Measurements from ENCODE around the gene FAM210A. TPM values are rescaled to one million over a fixed set of nuclear protein-coding genes. Genes with fewer than 3 reads are reported as not detected.

Gene FAM210A, protein sequence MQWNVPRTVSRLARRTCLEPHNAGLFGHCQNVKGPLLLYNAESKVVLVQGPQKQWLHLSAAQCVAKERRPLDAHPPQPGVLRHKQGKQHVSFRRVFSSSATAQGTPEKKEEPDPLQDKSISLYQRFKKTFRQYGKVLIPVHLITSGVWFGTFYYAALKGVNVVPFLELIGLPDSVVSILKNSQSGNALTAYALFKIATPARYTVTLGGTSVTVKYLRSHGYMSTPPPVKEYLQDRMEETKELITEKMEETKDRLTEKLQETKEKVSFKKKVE
- total RNA-seq = 12.5 to 19.6 TPM (median 18.5 TPM) in 3 replicates
- long read RNA-seq, full-length matches to known transcripts = 15 of 20 reads
- long read RNA-seq, partial matches to known transcripts = 0 of 20 reads
- long read RNA-seq, other reads (novel, unspliced or antisense) = 5 of 20 reads

DNA sequence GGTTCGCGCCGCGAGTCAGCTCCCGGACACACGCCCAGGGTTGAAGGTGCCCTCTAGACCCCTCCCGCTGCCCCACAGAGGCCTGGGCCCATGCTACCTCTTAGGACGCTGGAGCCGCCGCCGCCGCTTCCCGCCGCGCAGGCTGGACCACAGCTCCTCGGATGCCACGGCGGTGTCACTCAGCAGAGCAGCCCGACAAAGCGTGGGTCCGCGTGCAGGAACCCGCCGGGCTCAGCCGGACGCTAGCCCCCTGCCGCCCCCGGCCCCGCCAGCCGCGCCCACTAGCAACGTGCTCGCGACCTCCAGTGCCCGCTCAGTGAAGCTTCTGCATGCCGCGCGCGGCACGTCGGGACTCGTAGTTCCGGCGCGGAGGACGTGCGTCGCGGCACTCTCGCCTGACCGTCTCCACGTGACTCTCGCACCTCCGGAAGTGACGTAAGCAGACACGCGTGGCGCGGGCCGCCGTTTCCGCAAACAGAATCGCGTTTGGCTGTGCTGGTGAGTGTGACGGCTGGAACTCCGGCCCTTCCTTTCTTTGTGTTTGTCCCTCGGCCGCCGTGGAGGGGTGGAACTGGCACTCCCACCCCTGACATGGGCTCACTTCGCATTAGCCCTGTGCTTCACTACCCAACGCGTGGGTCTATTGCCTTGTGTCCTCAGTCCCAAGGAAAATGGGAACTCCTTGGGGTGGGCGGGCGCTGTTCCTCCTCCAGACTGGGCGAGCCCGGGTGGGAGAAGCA lies at the start of gene FAM210A, which contains the start of gene RNMT:
Gene FAM210A, minus strand, starts transcription at position 327 of the 740 bp plus-strand sequence. CDS start 44,481 bp downstream, outside the sequence.
Gene RNMT, plus strand, starts transcription at position 442 of the 740 bp plus-strand sequence. CDS start 4,845 bp downstream, outside the sequence.
- peaks cover 4% of the 10 kb centered on the region for H3K9me3 Mint-ChIP-seq (ENCODE audit: low read depth)
- peak; percentile 99 for DNase-seq (ENCODE audit: low spot score)
- peaks cover 41% of the 10 kb centered on the region for H3K4me1 Mint-ChIP-seq (ENCODE audit: low read depth)
- no peaks in the 10 kb centered on the region for H3K27me3 Mint-ChIP-seq (ENCODE audit: low read depth)
- no peaks in the 10 kb centered on the region for H3K36me3 Mint-ChIP-seq (ENCODE audit: low read depth)
- H3K4me3 Mint-ChIP-seq (ENCODE audit: unreplicated experiment) = peak within 1 kb of the TSS; percentile 91
- H3K27ac Mint-ChIP-seq (ENCODE audit: unreplicated experiment) = peak within 1 kb of the TSS; percentile 99
- TF ChIP-seq, protein P1, sequence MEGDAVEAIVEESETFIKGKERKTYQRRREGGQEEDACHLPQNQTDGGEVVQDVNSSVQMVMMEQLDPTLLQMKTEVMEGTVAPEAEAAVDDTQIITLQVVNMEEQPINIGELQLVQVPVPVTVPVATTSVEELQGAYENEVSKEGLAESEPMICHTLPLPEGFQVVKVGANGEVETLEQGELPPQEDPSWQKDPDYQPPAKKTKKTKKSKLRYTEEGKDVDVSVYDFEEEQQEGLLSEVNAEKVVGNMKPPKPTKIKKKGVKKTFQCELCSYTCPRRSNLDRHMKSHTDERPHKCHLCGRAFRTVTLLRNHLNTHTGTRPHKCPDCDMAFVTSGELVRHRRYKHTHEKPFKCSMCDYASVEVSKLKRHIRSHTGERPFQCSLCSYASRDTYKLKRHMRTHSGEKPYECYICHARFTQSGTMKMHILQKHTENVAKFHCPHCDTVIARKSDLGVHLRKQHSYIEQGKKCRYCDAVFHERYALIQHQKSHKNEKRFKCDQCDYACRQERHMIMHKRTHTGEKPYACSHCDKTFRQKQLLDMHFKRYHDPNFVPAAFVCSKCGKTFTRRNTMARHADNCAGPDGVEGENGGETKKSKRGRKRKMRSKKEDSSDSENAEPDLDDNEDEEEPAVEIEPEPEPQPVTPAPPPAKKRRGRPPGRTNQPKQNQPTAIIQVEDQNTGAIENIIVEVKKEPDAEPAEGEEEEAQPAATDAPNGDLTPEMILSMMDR (IDR thresholded peaks at IDR 0.05) = peak; percentile 41

DNA sequence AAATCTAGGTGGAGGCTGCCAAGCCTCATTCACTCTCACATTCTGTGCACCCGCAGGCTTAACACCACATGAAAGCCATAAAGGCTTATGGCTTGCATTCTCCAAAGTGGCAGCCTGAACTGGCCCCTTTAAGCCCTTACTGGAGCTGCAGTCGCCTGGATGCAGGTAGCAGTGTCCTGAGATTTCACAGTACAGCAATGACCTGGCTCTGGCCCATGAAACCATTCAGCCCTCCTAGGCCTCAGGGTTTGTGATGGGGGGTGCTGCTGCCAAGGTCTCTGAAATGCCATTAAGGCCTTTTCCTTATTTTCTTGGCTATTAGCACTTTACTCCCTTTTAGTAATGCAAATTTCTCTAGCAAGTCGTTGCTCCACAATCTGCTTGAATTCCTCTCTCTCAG lies 48.7 kb upstream of the FAM210A start:
- no peak overlapping the region for H3K27ac Mint-ChIP-seq (ENCODE audit: unreplicated experiment)
- peaks cover 9% of the 10 kb centered on the region for H3K36me3 Mint-ChIP-seq (ENCODE audit: low read depth)
- DNase-seq (ENCODE audit: low spot score) = no peak
- H3K27me3 Mint-ChIP-seq (ENCODE audit: low read depth) = peaks cover 11% of the 10 kb centered on the region
- TF ChIP-seq, protein P1 (IDR thresholded peaks at IDR 0.05) = no peak
- H3K4me1 Mint-ChIP-seq (ENCODE audit: low read depth) = no peaks in the 10 kb centered on the region
- H3K4me3 Mint-ChIP-seq (ENCODE audit: unreplicated experiment) = no peak overlapping the region
- H3K9me3 Mint-ChIP-seq (ENCODE audit: low read depth) = peaks cover 16% of the 10 kb centered on the region

DNA sequence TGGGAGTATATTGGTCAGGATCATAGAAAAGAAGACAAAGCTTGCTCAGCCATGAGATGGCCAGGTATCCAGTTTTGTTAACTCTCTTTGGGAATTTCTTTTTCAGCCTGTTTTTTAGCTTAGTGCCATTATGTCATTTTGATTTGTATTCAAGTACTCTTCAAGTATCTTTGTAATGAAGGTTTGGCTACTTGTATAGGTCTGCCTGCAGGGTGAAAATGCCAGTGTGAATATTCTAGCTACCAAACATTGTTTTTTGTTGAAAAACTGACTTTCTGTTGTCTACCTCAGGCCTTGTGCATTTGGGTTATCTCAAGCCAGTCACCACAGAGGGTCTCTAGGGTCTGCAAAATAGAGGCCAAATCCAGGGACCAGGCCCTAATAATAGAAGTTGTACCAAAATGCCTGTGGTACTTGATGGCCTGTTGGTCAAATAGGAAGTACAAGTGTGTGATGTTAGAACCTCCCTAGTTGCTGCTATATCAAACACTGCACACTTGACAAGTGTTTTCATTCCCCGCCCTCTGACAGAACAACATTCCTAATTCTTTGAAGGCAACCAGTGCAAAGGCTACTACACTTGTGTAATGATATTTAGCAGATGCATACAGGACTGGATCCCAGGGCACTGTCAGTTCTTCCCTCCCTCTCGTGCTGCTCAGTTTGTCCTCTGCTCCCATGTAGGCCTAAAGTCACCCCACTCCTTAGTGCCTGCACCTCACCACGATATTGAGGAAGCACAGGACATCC lies 36.5 kb upstream of the FAM210A start:
- Mint-ChIP-seq H3K9me3 (ENCODE audit: low read depth) (peaks cover 42% of the 10 kb centered on the region), H3K27ac (ENCODE audit: unreplicated experiment) (no peak overlapping the region), H3K4me3 (ENCODE audit: unreplicated experiment) (no peak overlapping the region), H3K27me3 (ENCODE audit: low read depth) (no peaks in the 10 kb centered on the region), H3K36me3 (ENCODE audit: low read depth) (peaks cover 46% of the 10 kb centered on the region), H3K4me1 (ENCODE audit: low read depth) (peaks cover 7% of the 10 kb centered on the region)
- TF ChIP-seq, protein P1 (IDR thresholded peaks at IDR 0.05) = no peak
- no peak for DNase-seq (ENCODE audit: low spot score)

DNA sequence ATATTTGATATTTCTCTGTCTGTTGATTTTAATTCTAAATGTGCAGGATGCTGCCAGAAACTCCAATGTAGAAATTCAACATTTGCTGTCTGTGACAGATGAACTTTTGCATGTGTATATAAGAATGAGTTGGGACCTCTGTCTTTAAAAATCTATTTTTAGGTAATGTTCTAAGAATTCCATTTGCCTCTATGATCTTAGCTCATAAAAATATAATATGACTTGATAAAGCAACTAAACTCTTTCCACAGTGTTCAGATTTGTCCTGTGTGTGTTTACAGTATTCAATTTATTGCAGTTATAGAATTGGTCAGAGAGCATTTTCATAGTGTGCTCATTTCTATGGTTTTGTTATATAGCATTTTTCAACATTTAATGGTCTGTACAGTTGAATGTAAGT lies 33.7 kb upstream of the FAM210A start:
- DNase-seq (ENCODE audit: low spot score) = no peak
- no peaks in the 10 kb centered on the region for H3K27me3 Mint-ChIP-seq (ENCODE audit: low read depth)
- H3K4me1 Mint-ChIP-seq (ENCODE audit: low read depth) = peaks cover 7% of the 10 kb centered on the region
- H3K9me3 Mint-ChIP-seq (ENCODE audit: low read depth) = peaks cover 26% of the 10 kb centered on the region
- TF ChIP-seq, protein P1 (IDR thresholded peaks at IDR 0.05) = no peak
- H3K4me3 Mint-ChIP-seq (ENCODE audit: unreplicated experiment) = no peak overlapping the region
- H3K27ac Mint-ChIP-seq (ENCODE audit: unreplicated experiment) = no peak overlapping the region
- H3K36me3 Mint-ChIP-seq (ENCODE audit: low read depth) = peaks cover 58% of the 10 kb centered on the region

DNA sequence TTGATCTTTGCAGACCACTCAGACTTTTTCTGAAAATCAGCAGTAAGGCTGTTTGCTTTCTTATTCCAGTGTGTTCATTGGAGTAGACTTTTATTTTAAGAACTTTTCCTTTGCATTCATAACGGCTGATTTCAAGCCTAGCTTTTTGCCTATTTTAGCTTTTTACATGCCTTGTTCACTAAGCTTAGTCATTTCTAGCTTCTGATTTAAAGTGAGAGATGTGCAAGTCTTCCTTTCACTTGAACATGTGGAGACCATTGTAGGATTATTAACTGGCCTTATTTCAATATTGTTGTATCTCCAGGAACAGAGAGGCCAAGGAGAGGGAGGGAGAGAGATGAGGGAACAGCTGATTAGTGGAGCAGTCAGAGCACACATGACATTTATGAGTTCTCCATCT lies 32.3 kb upstream of the FAM210A start:
- H3K27ac Mint-ChIP-seq (ENCODE audit: unreplicated experiment) = no peak overlapping the region
- H3K9me3 Mint-ChIP-seq (ENCODE audit: low read depth) = peaks cover 12% of the 10 kb centered on the region
- H3K4me1 Mint-ChIP-seq (ENCODE audit: low read depth) = peaks cover 7% of the 10 kb centered on the region
- no peaks in the 10 kb centered on the region for H3K27me3 Mint-ChIP-seq (ENCODE audit: low read depth)
- no peak overlapping the region for H3K4me3 Mint-ChIP-seq (ENCODE audit: unreplicated experiment)
- TF ChIP-seq, protein P1 (IDR thresholded peaks at IDR 0.05) = no peak
- H3K36me3 Mint-ChIP-seq (ENCODE audit: low read depth) = peaks cover 59% of the 10 kb centered on the region
- DNase-seq (ENCODE audit: low spot score) = no peak
